GM12878 (cell line): Measurements from ENCODE around the gene CDK2. TPM values are rescaled to one million over a fixed set of nuclear protein-coding genes. Genes with fewer than 3 reads are reported as not detected.

Experiments
- ATAC-seq: fragments of 200-7000 bp; cut with Tn5 transposase; 3 replicates; pipeline ENCODE4 v1.9.1; 2020; ENCODE audit warnings: mild to moderate bottlenecking, moderate library complexity
- BruUV-seq: library from RNA; stranded (reverse); fragments of 400-500 nt; replicated peaks from 2 replicates; lab custom pipeline; 2021; lab: Mats Ljungman, UMichigan
- CTCF ChIA-PET: fragments of 300-600 bp; sonication (Branson Sonifier 250); formaldehyde crosslinking; extraction: SDS; loops from one replicate; lab custom pipeline; 2021; ENCODE audit warnings: inconsistent platforms; lab: Yijun Ruan, JAX
- POLR2A ChIA-PET: fragments of 350-600 bp; formaldehyde crosslinking; extraction: SDS; loops from one replicate; lab custom pipeline; 2021; ENCODE audit warnings: inconsistent platforms; lab: Charles Lee
- RAD21 ChIA-PET: fragments of 300-600 bp; sonication (Branson Sonifier 250); formaldehyde crosslinking; loops from one replicate; lab custom pipeline; 2023; ENCODE audit warnings: antibody characterized with exemption; ENCODE audit not compliant: unreplicated experiment; lab: Charles Lee
- SMC1A ChIA-PET: fragments of 300-600 bp; sonication (Branson Sonifier 250); formaldehyde crosslinking; loops from one replicate; lab custom pipeline; 2023; ENCODE audit not compliant: unreplicated experiment, uncharacterized antibody; lab: Charles Lee
- DNase-seq: peaks from one replicate; pipeline ENCODE4 v3.0.0-alpha.2; 2011; ENCODE audit warnings: low read depth, low spot score
- FAIRE-seq: peaks from 3 replicates; lab custom pipeline; 2011; peaks lifted over from hg19 to GRCh38; lab: Jason Lieb, UNC
- H2AFZ ChIP-seq: 2 replicates; pipeline ENCODE4 v1.6.0; 2011; ENCODE audit warnings: low read depth, low read length, control low read depth; ENCODE audit not compliant: control insufficient read depth
- H3K27ac ChIP-seq: 2 replicates; pipeline ENCODE4 v1.5.1; 2011; ENCODE audit warnings: control low read depth; ENCODE audit not compliant: control insufficient read depth, insufficient read depth
- H3K27me3 ChIP-seq, 2 experiments: replicated peaks in 1 of 2; 2 replicates each; pipeline versions ENCODE4 v1.6.0 to v1.6.1; 2011; ENCODE audit warnings: low read length in 1 of 2; ENCODE audit not compliant: control insufficient read depth in 2 of 2, insufficient read depth in 2 of 2
- H3K36me3 ChIP-seq, 2 experiments: 2 replicates each; pipeline ENCODE4 v1.5.1; 2011; ENCODE audit warnings: low read length in 1 of 2; ENCODE audit not compliant: control insufficient read depth in 2 of 2, insufficient read depth in 2 of 2
- H3K4me1 ChIP-seq: 2 replicates; pipeline ENCODE4 v1.6.1; 2011; ENCODE audit warnings: mild to moderate bottlenecking, low read length, moderate library complexity, mixed read lengths; ENCODE audit not compliant: control insufficient read depth, insufficient read depth
- H3K4me2 ChIP-seq: 2 replicates; pipeline ENCODE4 v1.6.0; 2011; ENCODE audit warnings: control low read depth; ENCODE audit not compliant: control insufficient read depth, insufficient read depth
- H3K4me3 ChIP-seq: fragments of 200-600 bp; sonication (generic); 2 replicates; pipeline ENCODE4 v1.5.1; 2016
- H3K79me2 ChIP-seq: 2 replicates; pipeline ENCODE4 v1.6.0; 2011; ENCODE audit warnings: low read length; ENCODE audit not compliant: control insufficient read depth, insufficient read depth
- H3K9ac ChIP-seq: 2 replicates; pipeline ENCODE4 v1.8.0; 2011; ENCODE audit warnings: low read length, control low read depth, mixed read lengths; ENCODE audit not compliant: control insufficient read depth, insufficient read depth
- H3K9me3 ChIP-seq: replicated peaks from 3 replicates; pipeline ENCODE4 v1.5.1; 2011; ENCODE audit warnings: mild to moderate bottlenecking, low read length; ENCODE audit not compliant: control insufficient read depth, insufficient read depth
- H4K20me1 ChIP-seq: 2 replicates; pipeline ENCODE4 v1.6.0; 2011; ENCODE audit not compliant: control insufficient read depth, insufficient read depth
- DPF2 ChIP-seq: fragments of 450-650 bp; IDR thresholded peaks from 2 replicates; pipeline ENCODE4 v1.6.1; 2017; ENCODE audit warnings: mild to moderate bottlenecking
- JUNB ChIP-seq: IDR thresholded peaks from 2 replicates; pipeline ENCODE4 v1.6.1; 2016; ENCODE audit warnings: antibody characterized with exemption, mild to moderate bottlenecking
- MLLT1 ChIP-seq: fragments of 450-650 bp; IDR thresholded peaks from 2 replicates; pipeline ENCODE4 v1.6.1; 2016; ENCODE audit warnings: mild to moderate bottlenecking
- POLR2A ChIP-seq: IDR thresholded peaks from 2 replicates; pipeline ENCODE4 v1.6.1; 2011; ENCODE audit warnings: low read depth, mild to moderate bottlenecking, low read length
- RAD51 ChIP-seq: fragments of 450-650 bp; IDR thresholded peaks from 2 replicates; pipeline ENCODE4 v1.6.1; 2016; ENCODE audit warnings: moderate library complexity, mild to moderate bottlenecking, inconsistent platforms
- SUPT20H ChIP-seq: IDR thresholded peaks from 2 replicates; pipeline ENCODE4 v1.6.1; 2011; ENCODE audit warnings: low read depth, mild to moderate bottlenecking, low read length, moderate library complexity, borderline replicate concordance; ENCODE audit not compliant: control insufficient read depth
- TBL1XR1 ChIP-seq: IDR thresholded peaks from 2 replicates; pipeline ENCODE4 v1.6.1; 2012; ENCODE audit warnings: low read depth, low read length, improper control_type of control experiment
- TCF7 ChIP-seq: IDR thresholded peaks from 2 replicates; pipeline ENCODE4 v1.6.1; 2014; ENCODE audit warnings: antibody characterized with exemption, borderline replicate concordance
- USF2 ChIP-seq: IDR thresholded peaks from 2 replicates; pipeline ENCODE4 v1.6.1; 2011; ENCODE audit warnings: low read depth, low read length, improper control_type of control experiment, borderline replicate concordance
- ZNF24 ChIP-seq: fragments of 450-650 bp; IDR thresholded peaks from 2 replicates; pipeline ENCODE4 v1.6.1; 2017; ENCODE audit warnings: antibody characterized with exemption, mild to moderate bottlenecking
- ZNF384 ChIP-seq: IDR thresholded peaks from 2 replicates; pipeline ENCODE4 v1.6.1; 2012; ENCODE audit warnings: low read depth, mild to moderate bottlenecking, low read length, improper control_type of control experiment, borderline replicate concordance
- WGBS: methylation state at CpG from one replicate; pipeline ENCODE4 v1.1.6; 2016; ENCODE audit warnings: low lambda C conversion rate; ENCODE audit not compliant: insufficient replicate concordance, insufficient coverage; ENCODE audit errors: missing lambda C conversion rate; 5-methylcytosine and 5-hydroxymethylcytosine counted together
- in situ Hi-C: fragments of 300-500 bp; cut with MboI; formaldehyde crosslinking; loops from 9 replicates; pipeline ENCODE4 v1.14.3; 2018; ENCODE audit warnings: mixed read lengths
- intact Hi-C: fragments of 100-400 bp; cut with micrococcal nuclease; formaldehyde crosslinking; loops from one replicate; pipeline ENCODE4 v1.14.2; 2022; ENCODE audit not compliant: unreplicated experiment
- polyA plus RNA-seq, 11 experiments: library from polyadenylated mRNA; depleted of rRNA in 4 of 11; unstranded in 6 of 11; stranded (reverse) in 5 of 11; fragments of >200 nt; fragmentation: Nextera tagmentation in 4 of 11; fragmentation: Illumina TruSeq in 1 of 11; extraction: Ambion mirVana in 4 of 11; extraction: Trizol in 1 of 11; gene quantifications; 1 replicate in 1 of 11; 2 replicates in 10 of 11; pipeline versions ENCODE4 v1.2.1 to v1.2.3, GENCODE V29; 2011 to 2016; ENCODE audit warnings: inconsistent platforms in 2 of 11, missing spikeins in 2 of 11, low read depth in 1 of 11
- total RNA-seq, 4 experiments: library from RNA; depleted of rRNA in 3 of 4; stranded (reverse); fragments of >200 nt in 3 of 4; fragmentation: Illumina TruSeq in 1 of 4; extraction: Trizol in 1 of 4; gene quantifications; 2 replicates each; pipeline versions ENCODE4 v1.2.1 to v1.2.3, GENCODE V29; 2013 to 2021
- TF ChIP-seq, protein P1 (sequence below): fragments of 450-650 bp; formaldehyde crosslinking; IDR thresholded peaks from 2 replicates; pipeline ENCODE4 v1.4.0; 2020; ENCODE audit warnings: mild to moderate bottlenecking, moderate library complexity

The CDK2 gene
- total and polyA plus RNA-seq, 10 of the 15 experiments (the other 5 are each of a cell fraction or from before 2014, with no cell fraction given) = 13.1 to 138 (median 82.2) TPM

DNA sequence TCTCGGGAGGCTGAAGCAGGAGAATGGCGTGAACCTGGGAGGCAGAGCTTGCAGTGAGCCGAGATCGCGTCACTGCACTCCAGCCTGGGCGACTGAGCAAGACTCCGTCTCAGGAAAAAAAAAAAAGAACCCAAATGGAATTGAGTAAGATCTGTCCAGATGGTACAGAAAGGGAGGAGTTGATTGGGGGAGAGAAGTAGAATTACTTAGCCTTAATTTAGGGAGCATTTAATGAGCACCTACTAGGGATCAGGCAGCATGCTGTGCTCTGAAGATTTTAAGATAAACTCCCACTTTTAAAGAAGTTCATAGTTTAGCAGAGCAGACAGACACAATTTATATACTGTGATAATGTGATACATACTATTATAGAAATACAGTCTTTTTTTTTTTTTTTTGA is 11.8 kb downstream of the CDK2 start:
- H3K9ac ChIP-seq = no peak overlapping the region
- H3K4me1 ChIP-seq = peaks cover 16% of the 10 kb centered on the region
- DNase-seq = no peak
- peaks cover 0 to 12% of the 10 kb centered on the region in 2 experiments; a peak in 3 of 4 replicates for H3K36me3 ChIP-seq
- CTCF ChIA-PET = interaction anchor here (0.8 to 2.2 kb wide), 4 partner anchors 10 to 48 kb away, joined by 3 to 19 read pairs (median 3); partner anchors contain the start of gene SUOX
- intact Hi-C loops = no loop called here
- RAD21 ChIA-PET = no interaction called here
- WGBS = 100% methylated on average over 7 of the region's 7 CpGs
- no peak overlapping the region for H3K4me3 ChIP-seq
- H3K79me2 ChIP-seq = peaks cover 35% of the 10 kb centered on the region
- POLR2A ChIA-PET = no interaction called here
- no peak for FAIRE-seq
- no peak overlapping the region for H3K4me2 ChIP-seq
- no peaks in the 10 kb centered on the region for H4K20me1 ChIP-seq
- no peak overlapping the region for H2AFZ ChIP-seq
- H3K27ac ChIP-seq = no peak overlapping the region
- no peaks in the 10 kb centered on the region for H3K27me3 ChIP-seq
- SMC1A ChIA-PET = interaction anchor here (1.2 to 2.2 kb wide), 3 partner anchors 8 to 19 kb away, joined by 3 to 6 read pairs (median 3); partner anchors contain the start of gene SUOX
- in situ Hi-C loops = no loop called here
- TF ChIP-seq DPF2 (no peak), RAD51 (no peak), JUNB (no peak), ZNF384 (no peak), TBL1XR1 (no peak)
- no peaks in the 10 kb centered on the region for H3K9me3 ChIP-seq
- ATAC-seq = no peak
- BruUV-seq = no TSS peak

GRCh38 chr12:55979069-55979468 is 12.4 kb downstream of the CDK2 start:
- in situ Hi-C loops (no loop called here), intact Hi-C loops (no loop called here)
- ATAC-seq (no peak), FAIRE-seq (no peak), DNase-seq (no peak)
- CTCF ChIA-PET = interaction anchor here (1.0 kb wide), 1 partner anchor 17 kb away, joined by 3 read pairs; no protein-coding TSS in a partner anchor
- Histone ChIP-seq H3K4me1 (peaks cover 16% of the 10 kb centered on the region), H3K27ac (no peak overlapping the region), H2AFZ (no peak overlapping the region), H3K36me3 (peaks cover 0 to 12% of the 10 kb centered on the region in 2 experiments; a peak in 3 of 4 replicates), H3K27me3 (no peaks in the 10 kb centered on the region), H3K9me3 (no peaks in the 10 kb centered on the region), H4K20me1 (no peaks in the 10 kb centered on the region), H3K79me2 (peaks cover 33% of the 10 kb centered on the region), H3K4me3 (no peak overlapping the region), H3K9ac (no peak overlapping the region), H3K4me2 (no peak overlapping the region)
- RAD21 ChIA-PET = no interaction called here
- no TSS peak for BruUV-seq
- 99% methylated on average over 3 of the region's 3 CpGs for WGBS
- SMC1A ChIA-PET = no interaction called here
- POLR2A ChIA-PET = no interaction called here
- no peak for TF ChIP-seq MLLT1
- TF ChIP-seq POLR2A = no peak
- no peak for TF ChIP-seq SUPT20H
- no peak for TF ChIP-seq TCF7
- TF ChIP-seq, protein P1, sequence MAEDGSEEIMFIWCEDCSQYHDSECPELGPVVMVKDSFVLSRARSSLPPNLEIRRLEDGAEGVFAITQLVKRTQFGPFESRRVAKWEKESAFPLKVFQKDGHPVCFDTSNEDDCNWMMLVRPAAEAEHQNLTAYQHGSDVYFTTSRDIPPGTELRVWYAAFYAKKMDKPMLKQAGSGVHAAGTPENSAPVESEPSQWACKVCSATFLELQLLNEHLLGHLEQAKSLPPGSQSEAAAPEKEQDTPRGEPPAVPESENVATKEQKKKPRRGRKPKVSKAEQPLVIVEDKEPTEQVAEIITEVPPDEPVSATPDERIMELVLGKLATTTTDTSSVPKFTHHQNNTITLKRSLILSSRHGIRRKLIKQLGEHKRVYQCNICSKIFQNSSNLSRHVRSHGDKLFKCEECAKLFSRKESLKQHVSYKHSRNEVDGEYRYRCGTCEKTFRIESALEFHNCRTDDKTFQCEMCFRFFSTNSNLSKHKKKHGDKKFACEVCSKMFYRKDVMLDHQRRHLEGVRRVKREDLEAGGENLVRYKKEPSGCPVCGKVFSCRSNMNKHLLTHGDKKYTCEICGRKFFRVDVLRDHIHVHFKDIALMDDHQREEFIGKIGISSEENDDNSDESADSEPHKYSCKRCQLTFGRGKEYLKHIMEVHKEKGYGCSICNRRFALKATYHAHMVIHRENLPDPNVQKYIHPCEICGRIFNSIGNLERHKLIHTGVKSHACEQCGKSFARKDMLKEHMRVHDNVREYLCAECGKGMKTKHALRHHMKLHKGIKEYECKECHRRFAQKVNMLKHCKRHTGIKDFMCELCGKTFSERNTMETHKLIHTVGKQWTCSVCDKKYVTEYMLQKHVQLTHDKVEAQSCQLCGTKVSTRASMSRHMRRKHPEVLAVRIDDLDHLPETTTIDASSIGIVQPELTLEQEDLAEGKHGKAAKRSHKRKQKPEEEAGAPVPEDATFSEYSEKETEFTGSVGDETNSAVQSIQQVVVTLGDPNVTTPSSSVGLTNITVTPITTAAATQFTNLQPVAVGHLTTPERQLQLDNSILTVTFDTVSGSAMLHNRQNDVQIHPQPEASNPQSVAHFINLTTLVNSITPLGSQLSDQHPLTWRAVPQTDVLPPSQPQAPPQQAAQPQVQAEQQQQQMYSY (CRISPR knock-in tag) = no peak
- TF ChIP-seq USF2 = no peak
- TF ChIP-seq ZNF24 = no peak
